Loucy (cell line): ENCODE data around the gene CDH5.

Experiments
- CTCF ChIP-seq: fragments of 200-600 bp; sonication (generic); conservative IDR thresholded peaks from 2 replicates; pipeline ENCODE4 v1.5.1; 2014; ENCODE audit warnings: mild to moderate bottlenecking, antibody characterized with exemption, low read length
- EZH2phosphoT487 ChIP-seq: fragments of 200-600 bp; IDR thresholded peaks from 2 replicates; pipeline ENCODE4 v1.6.1; 2018; ENCODE audit warnings: antibody characterized with exemption, mild to moderate bottlenecking, moderate library complexity, borderline replicate concordance

GRCh38 chr16:66414891-66415290 lies 48.4 kb downstream of the CDH5 start:
- no peak for TF ChIP-seq CTCF
- TF ChIP-seq EZH2phosphoT487 = no peak
